ENCODE results near the gene AGTPBP1. TPM values are rescaled to one million over a fixed set of nuclear protein-coding genes. Genes with fewer than 3 reads are reported as not detected.

The AGTPBP1 gene
- total and polyA plus RNA-seq, 9 of the 15 experiments (the other 6 are each of a cell fraction or from before 2014, with no cell fraction given), result 1.4 to 7.9 (median 4.6) TPM

DNA sequence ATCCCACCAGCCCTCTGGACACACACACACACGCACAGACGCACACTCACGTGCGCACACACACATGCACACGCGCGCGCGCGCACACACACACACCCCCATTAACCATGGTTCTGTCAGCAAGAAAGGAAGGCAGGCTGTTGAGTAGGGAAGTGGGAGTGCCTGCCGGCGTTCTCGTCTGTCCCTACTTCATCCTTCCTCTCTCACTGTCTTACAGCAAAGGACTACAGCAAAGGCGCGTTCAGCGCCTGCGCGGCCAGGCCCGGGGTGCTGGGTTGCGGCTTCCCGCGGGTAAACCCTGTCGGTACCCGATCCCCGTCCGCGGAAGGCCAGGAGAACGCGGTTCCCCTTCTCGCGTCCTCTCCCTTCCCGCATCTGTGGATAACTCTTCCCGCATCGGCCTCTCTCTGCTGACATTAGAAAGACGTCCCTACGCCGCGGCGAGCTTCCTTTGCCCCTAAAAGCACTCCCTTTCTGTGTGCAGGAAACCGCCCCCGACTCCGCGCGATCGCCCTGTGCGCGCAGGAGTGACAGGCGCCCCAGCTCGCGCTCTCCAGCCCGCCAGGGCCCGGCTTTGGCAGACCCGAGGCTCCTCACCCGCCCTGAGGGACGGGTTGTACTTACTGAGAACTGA is 219.2 kb downstream of the AGTPBP1 start:
- intact Hi-C loops (cut with micrococcal nuclease), result no loop called here
- ChIA-PET POLR2A (interaction anchor here (1.0 kb wide), 1 partner anchor 12 kb away, joined by 4 read pairs; no protein-coding TSS in a partner anchor), CTCF (ENCODE audit: low intra/inter-chr PET ratio) (no interaction called here)
- Histone ChIP-seq H3K36me3 (ENCODE audit: control insufficient read depth, insufficient read depth, low read length) (no peaks in the 10 kb centered on the region), H2AFZ (ENCODE audit: low read depth, low read length) (no peak overlapping the region), H3K27me3 (ENCODE audit: control insufficient read depth in 2 of 2, insufficient read depth in 2 of 2, low read length in 2 of 2) (peaks cover 2 to 29% of the 10 kb centered on the region in 2 experiments; a peak in 3 of 5 replicates), H3K9me1 (ENCODE audit: control insufficient read depth, insufficient read depth, low read length) (no peaks in the 10 kb centered on the region), H3K79me2 (ENCODE audit: control insufficient read depth, insufficient read depth, low read length) (no peaks in the 10 kb centered on the region), H3K9ac (ENCODE audit: insufficient read depth in 1 of 2, low read depth in 2 of 2, low read length in 2 of 2) (no peak overlapping the region), H4K20me1 (replicated peaks; ENCODE audit: control insufficient read depth, insufficient read depth, low read length) (no peaks in the 10 kb centered on the region), H3K9me3 (replicated peaks; ENCODE audit: control insufficient read depth, insufficient read depth, low read depth, low read length) (no peaks in the 10 kb centered on the region), H3K4me3 (no peak overlapping the region), H3K4me1 (replicated peaks in 1 of 2; ENCODE audit: control insufficient read depth in 2 of 2, insufficient read depth in 2 of 2, low read length in 2 of 2) (no peaks in the 10 kb centered on the region), H3K4me2 (ENCODE audit: insufficient read depth, low read length) (no peak overlapping the region), H3K27ac (ENCODE audit: extremely low read depth, low read depth, low read length) (no peak overlapping the region)
- DNase-seq (ENCODE audit: extremely low read depth in 1 of 4, low spot score in 3 of 4) (no peak), FAIRE-seq (no peak), ATAC-seq (no peak)
- TF ChIP-seq ZNF24 (IDR thresholded peaks at IDR 0.05), result no peak
- BruUV-seq (replicated peaks), result no TSS peak
- 10% methylated on average over 6 of the region's 55 CpGs for WGBS (ENCODE audit: insufficient coverage, low coverage, missing lambda C conversion rate)
- in situ Hi-C loops (cut with MboI), result no loop called here

- intact Hi-C loops (cut with micrococcal nuclease), result no loop called here
- Histone ChIP-seq H3K4me3 (no peak overlapping the region), H2AFZ (ENCODE audit: low read depth, low read length) (no peak overlapping the region), H3K9ac (ENCODE audit: insufficient read depth in 1 of 2, low read depth in 2 of 2, low read length in 2 of 2) (no peak overlapping the region), H3K9me3 (replicated peaks; ENCODE audit: control insufficient read depth, insufficient read depth, low read depth, low read length) (no peaks in the 10 kb centered on the region), H4K20me1 (replicated peaks; ENCODE audit: control insufficient read depth, insufficient read depth, low read length) (no peaks in the 10 kb centered on the region), H3K79me2 (ENCODE audit: control insufficient read depth, insufficient read depth, low read length) (no peaks in the 10 kb centered on the region), H3K4me1 (replicated peaks in 1 of 2; ENCODE audit: control insufficient read depth in 2 of 2, insufficient read depth in 2 of 2, low read length in 2 of 2) (no peaks in the 10 kb centered on the region), H3K4me2 (ENCODE audit: insufficient read depth, low read length) (no peak overlapping the region), H3K9me1 (ENCODE audit: control insufficient read depth, insufficient read depth, low read length) (no peaks in the 10 kb centered on the region), H3K27ac (ENCODE audit: extremely low read depth, low read depth, low read length) (no peak overlapping the region), H3K36me3 (ENCODE audit: control insufficient read depth, insufficient read depth, low read length) (no peaks in the 10 kb centered on the region), H3K27me3 (ENCODE audit: control insufficient read depth in 2 of 2, insufficient read depth in 2 of 2, low read length in 2 of 2) (peaks cover 2 to 37% of the 10 kb centered on the region in 2 experiments; a peak in 3 of 5 replicates)
- POLR2A ChIA-PET, result interaction anchor here (0.8 kb wide), 1 partner anchor 121 kb away, joined by 3 read pairs; no protein-coding TSS in a partner anchor
- FAIRE-seq (no peak), ATAC-seq (no peak), DNase-seq (ENCODE audit: extremely low read depth in 1 of 4, low spot score in 3 of 4) (no peak)
- 0% methylated on average over 23 of the region's 23 CpGs for WGBS (ENCODE audit: insufficient coverage, low coverage, missing lambda C conversion rate)
- CTCF ChIA-PET (ENCODE audit: low intra/inter-chr PET ratio), result no interaction called here
- BruUV-seq (replicated peaks), result no TSS peak
- in situ Hi-C loops (cut with MboI), result no loop called here
- TF ChIP-seq ARID4B (CRISPR knock-in tag; IDR thresholded peaks at IDR 0.05) (no peak), DIDO1 (tag; IDR thresholded peaks at IDR 0.05; ENCODE audit: low read depth) (no peak), ZNF224 (CRISPR knock-in tag; IDR thresholded peaks at IDR 0.05) (no peak), SIN3A (IDR thresholded peaks at IDR 0.05; ENCODE audit: borderline replicate concordance in 2 of 2, control insufficient read depth in 1 of 2, low read depth in 2 of 2, low read length in 2 of 2) (no peak), SP2 (IDR thresholded peaks at IDR 0.05; ENCODE audit: extremely low read depth, low read depth, low read length, poor library complexity, severe bottlenecking) (no peak), ZNF253 (CRISPR knock-in tag; conservative IDR thresholded peaks at IDR 0.05) (no peak), ZNF551 (CRISPR knock-in tag; IDR thresholded peaks at IDR 0.05) (no peak), ZNF121 (CRISPR knock-in tag; conservative IDR thresholded peaks at IDR 0.05) (no peak), SMAD1 (IDR thresholded peaks at IDR 0.05; ENCODE audit: low read depth, low read length, partially characterized antibody) (no peak)
Observed at GRCh38 chr9:85521371-85522197, 220.2 kb downstream of the AGTPBP1 start.

All from K562 (cell line).